ENCODE results near the gene BRI3.

GRCh38 chr7:98322331-98323270, 41.1 kb downstream of the BRI3 start:
- TF ChIP-seq CTCF (IDR thresholded peaks at IDR 0.05; ENCODE audit: insufficient read depth, low read length) = no peak
- no peak for TF ChIP-seq GABPA (IDR thresholded peaks at IDR 0.05; ENCODE audit: low read depth)
- no peak for TF ChIP-seq POLR2AphosphoS5 (IDR thresholded peaks at IDR 0.05; ENCODE audit: low read depth)

Data from HL-60 (cell line).